HEK293T (cell line): ENCODE data around the gene KIAA1217.

Experiments used
- ARNT ChIP-seq: fragments of 450-650 bp; IDR thresholded peaks from 2 replicates; pipeline ENCODE4 v1.6.1; 2017; ENCODE audit warnings: mild to moderate bottlenecking
- CTBP1 ChIP-seq: fragments of 450-650 bp; IDR thresholded peaks from 2 replicates; pipeline ENCODE4 v1.6.1; 2016; ENCODE audit warnings: borderline replicate concordance
- ELF4 ChIP-seq: fragments of 450-650 bp; IDR thresholded peaks from 2 replicates; pipeline ENCODE4 v1.6.1; 2017; ENCODE audit warnings: antibody characterized with exemption
- FOXA1 ChIP-seq: fragments of 450-650 bp; IDR thresholded peaks from 2 replicates; pipeline ENCODE4 v1.6.1; 2016; ENCODE audit warnings: mild to moderate bottlenecking
- FOXK2 ChIP-seq: fragments of 450-650 bp; IDR thresholded peaks from 2 replicates; pipeline ENCODE4 v1.6.1; 2016; ENCODE audit warnings: mild to moderate bottlenecking
- FOXM1 ChIP-seq: fragments of 450-650 bp; IDR thresholded peaks from 2 replicates; pipeline ENCODE4 v1.6.1; 2017; ENCODE audit warnings: mild to moderate bottlenecking, borderline replicate concordance
- HDGF ChIP-seq: fragments of 450-650 bp; IDR thresholded peaks from 2 replicates; pipeline ENCODE4 v1.6.1; 2017; ENCODE audit warnings: antibody characterized with exemption, borderline replicate concordance
- L3MBTL2 ChIP-seq: fragments of 450-650 bp; conservative IDR thresholded peaks from 2 replicates; pipeline ENCODE4 v1.6.1; 2016; ENCODE audit warnings: mild to moderate bottlenecking
- LEF1 ChIP-seq: fragments of 450-650 bp; IDR thresholded peaks from 2 replicates; pipeline ENCODE4 v1.6.1; 2017; ENCODE audit warnings: mild to moderate bottlenecking, borderline replicate concordance
- NFRKB ChIP-seq: fragments of 450-650 bp; IDR thresholded peaks from 2 replicates; pipeline ENCODE4 v1.6.1; 2016; ENCODE audit warnings: mild to moderate bottlenecking, moderate library complexity
- SP1 ChIP-seq: fragments of 450-650 bp; IDR thresholded peaks from 2 replicates; pipeline ENCODE4 v1.6.1; 2017
- SUZ12 ChIP-seq: fragments of 450-650 bp; IDR thresholded peaks from 2 replicates; pipeline ENCODE4 v1.6.1; 2016; ENCODE audit warnings: mild to moderate bottlenecking
- ZNF384 ChIP-seq: fragments of 450-650 bp; IDR thresholded peaks from 2 replicates; pipeline ENCODE4 v1.6.1; 2016

- no peak for TF ChIP-seq L3MBTL2
- no peak for TF ChIP-seq ZNF384
- TF ChIP-seq SP1, result no peak
- TF ChIP-seq CTBP1, result no peak
- no peak for TF ChIP-seq FOXK2
- TF ChIP-seq NFRKB, result no peak
- TF ChIP-seq LEF1, result no peak
- no peak for TF ChIP-seq ARNT
- TF ChIP-seq FOXM1, result no peak
- no peak for TF ChIP-seq HDGF
- no peak for TF ChIP-seq FOXA1
- no peak for TF ChIP-seq SUZ12
- TF ChIP-seq ELF4, result no peak
These were observed 111.4 kb downstream of the KIAA1217 start for GRCh38 chr10:24320373-24320772.
